ENCODE measurements around the gene WWOX. TPM values are rescaled to one million over a fixed set of nuclear protein-coding genes. Genes with fewer than 3 reads are reported as not detected.

The WWOX gene
- total and polyA plus RNA-seq, 2 of the 8 experiments (the other 6 are each of a cell fraction or from before 2014, with no cell fraction given), result 5.4 to 16.7 TPM

- Histone ChIP-seq H3K79me2 (ENCODE audit: control insufficient read depth in 1 of 2, insufficient read depth in 2 of 2, low read length in 2 of 2) (no peaks in the 10 kb centered on the region), H3K18ac (ENCODE audit: extremely low read depth, low read length) (no peak overlapping the region), H3K23me2 (ENCODE audit: low read depth, low read length) (no peaks in the 10 kb centered on the region), H3K9me3 (ENCODE audit: insufficient read depth in 2 of 2, low read depth in 1 of 2, low read length in 1 of 2) (no peaks in the 10 kb centered on the region), H3K36me3 (ENCODE audit: control insufficient read depth in 2 of 4, insufficient read depth in 4 of 4, low read length in 3 of 4) (no peaks in the 10 kb centered on the region), H3K23ac (ENCODE audit: insufficient read length) (no peak overlapping the region), H2BK12ac (ENCODE audit: low read depth, low read length) (0 out of 2 replicates have a peak overlapping the region, but pooled peaks have one; percentile 28), H3K14ac (ENCODE audit: insufficient read length) (no peak overlapping the region), H2BK5ac (ENCODE audit: low read depth, low read length) (no peak overlapping the region), H2BK20ac (ENCODE audit: low read length) (no peak overlapping the region; the same call in 1 of the 2 replicates), H2AFZ (ENCODE audit: low read length) (peak overlapping the region; percentile 23; the same call in 1 of the 2 replicates), H4K8ac (ENCODE audit: extremely low read depth, insufficient read depth, low read length) (no peak overlapping the region), H2AK5ac (ENCODE audit: low read depth, low read length) (no peak overlapping the region), H4K20me1 (replicated peaks in 1 of 2; ENCODE audit: control insufficient read depth in 1 of 2, insufficient read depth in 2 of 2, low read length in 2 of 2) (no peaks in the 10 kb centered on the region), H3K9ac (replicated peaks in 1 of 4; ENCODE audit: extremely low read depth in 1 of 4, low read depth in 3 of 4, low read length in 3 of 4) (no peak overlapping the region), H3K56ac (replicated peaks; ENCODE audit: insufficient read length, low read depth, low read length) (no peak overlapping the region), H3K4ac (replicated peaks; ENCODE audit: insufficient read length, low read depth, low read length) (no peak overlapping the region), H3K4me2 (ENCODE audit: insufficient read depth in 1 of 2, low read depth in 2 of 2, low read length in 2 of 2) (peak overlapping the region; percentile 25 to 47), H3K4me1 (replicated peaks in 1 of 4; ENCODE audit: control insufficient read depth in 3 of 4, insufficient read depth in 4 of 4, low read length in 3 of 4) (peaks cover 0 to 11% (median 3%) of the 10 kb centered on the region in 4 experiments; a peak in 3 of 7 replicates), H3K27ac (ENCODE audit: low read depth, low read length) (no peak overlapping the region), H2BK120ac (replicated peaks; ENCODE audit: low read depth, low read length) (no peak overlapping the region), H3K79me1 (ENCODE audit: low read depth, low read length) (no peaks in the 10 kb centered on the region), H4K5ac (ENCODE audit: insufficient read length, low read depth, low read length) (no peak overlapping the region), H2BK15ac (ENCODE audit: low read length) (no peak overlapping the region), H3K4me3 (ENCODE audit: extremely low read depth in 1 of 4, insufficient read depth in 2 of 4, low read depth in 3 of 4, low read length in 4 of 4) (no peak overlapping the region), H3K27me3 (replicated peaks in 1 of 4; ENCODE audit: control insufficient read depth in 3 of 4, extremely low read depth in 1 of 4, insufficient read depth in 3 of 4, low read length in 3 of 4) (no peaks in the 10 kb centered on the region), H4K91ac (replicated peaks; ENCODE audit: insufficient read length, low read length) (no peak overlapping the region)
- FAIRE-seq (peak; percentile 58), DNase-seq (ENCODE audit: low read depth in 1 of 2, low spot score in 2 of 2) (no peak)
- WGBS, 2 experiments (ENCODE audit: extremely low coverage in 1 of 2, insufficient coverage in 1 of 2, insufficient read length in 1 of 2, insufficient replicate concordance in 2 of 2, low coverage in 1 of 2, low lambda C conversion rate in 2 of 2, missing lambda C conversion rate in 1 of 2), result 53% methylated on average over 6 of the region's 6 CpGs; no CpG with 5 or more reads in 1 of the 2 experiments
- CTCF ChIA-PET (ENCODE audit: partially characterized antibody), result interaction anchor here (1.4 to 2.0 kb wide), 3 partner anchors 10 to 13 kb away, joined by 3 to 6 read pairs (median 6); no protein-coding TSS in a partner anchor
- POLR2A ChIA-PET (ENCODE audit: partially characterized antibody), result interaction anchor here (0.5 kb wide), 1 partner anchor 59 kb away, joined by 3 read pairs; no protein-coding TSS in a partner anchor
- no peak for TF ChIP-seq JUN (IDR thresholded peaks at IDR 0.05; ENCODE audit: low read depth, low read length)
Measured at GRCh38 chr16:78448658-78449271, 349.3 kb downstream of the WWOX start.

All from H1 (cell line).